ENCODE measurements around the gene ACSM4. TPM values are rescaled to one million over a fixed set of nuclear protein-coding genes. Genes with fewer than 3 reads are reported as not detected.

ACSM4 gene
- total and polyA plus RNA-seq, 7 donors, result not detected

GRCh38 chr12:7292300-7292699 is 11.6 kb upstream of the ACSM4 start:
- no peaks in the 10 kb centered on the region for H3K9me3 ChIP-seq
- H3K27ac ChIP-seq, result no peak overlapping the region
- H3K4me1 ChIP-seq, result no peaks in the 10 kb centered on the region
- ATAC-seq (no peak), DNase-seq (no peak)
- WGBS, 3 donors, result 52 to 76% (median 53%) methylated on average over 2 of the region's 2 CpGs
- no peaks in the 10 kb centered on the region for H3K36me3 ChIP-seq (ENCODE audit: insufficient read depth in 1 of 2, low read depth in 1 of 2)
- H3K27me3 ChIP-seq (ENCODE audit: insufficient read depth in 3 of 3, low read length in 2 of 3), result no peaks in the 10 kb centered on the region
- no peak overlapping the region for H3K4me3 ChIP-seq
- intact Hi-C loops (cut with DNase I), result no loop called here
- no peak for TF ChIP-seq CTCF (IDR thresholded peaks at IDR 0.05)

- 49 to 61% (median 52%) methylated on average over 1 of the region's 1 CpG for WGBS, 3 donors
- intact Hi-C loops (cut with DNase I), result no loop called here
Observed at GRCh38 chr12:7293670-7294069, 10.2 kb upstream of the ACSM4 start.

GRCh38 chr12:7295529-7295928 is 8.3 kb upstream of the ACSM4 start:
- DNase-seq (no peak), ATAC-seq (no peak)
- H3K27ac ChIP-seq, result no peak overlapping the region
- no peaks in the 10 kb centered on the region for H3K36me3 ChIP-seq (ENCODE audit: insufficient read depth in 1 of 2, low read depth in 1 of 2)
- no peaks in the 10 kb centered on the region for H3K4me1 ChIP-seq
- no peaks in the 10 kb centered on the region for H3K9me3 ChIP-seq
- intact Hi-C loops (cut with DNase I), result no loop called here
- no peaks in the 10 kb centered on the region for H3K27me3 ChIP-seq (ENCODE audit: insufficient read depth in 3 of 3, low read length in 2 of 3)
- no peak for TF ChIP-seq CTCF (IDR thresholded peaks at IDR 0.05)
- no peak overlapping the region for H3K4me3 ChIP-seq
- 74 to 90% (median 81%) methylated on average over 1 of the region's 1 CpG for WGBS, 3 donors

More at GRCh38 chr12:7293670-7294069, 10.2 kb upstream of the ACSM4 start:
- ATAC-seq (no peak), DNase-seq (no peak)
- Histone ChIP-seq H3K4me1 (no peaks in the 10 kb centered on the region), H3K27ac (no peak overlapping the region), H3K36me3 (ENCODE audit: insufficient read depth in 1 of 2, low read depth in 1 of 2) (no peaks in the 10 kb centered on the region), H3K9me3 (no peaks in the 10 kb centered on the region), H3K4me3 (no peak overlapping the region), H3K27me3 (ENCODE audit: insufficient read depth in 3 of 3, low read length in 2 of 3) (no peaks in the 10 kb centered on the region)
- TF ChIP-seq CTCF (IDR thresholded peaks at IDR 0.05), result no peak

- Histone ChIP-seq H3K4me3 (no peak overlapping the region), H3K27ac (no peak overlapping the region), H3K27me3 (ENCODE audit: insufficient read depth in 3 of 3, low read length in 2 of 3) (no peaks in the 10 kb centered on the region), H3K4me1 (no peaks in the 10 kb centered on the region), H3K36me3 (ENCODE audit: insufficient read depth in 1 of 2, low read depth in 1 of 2) (no peaks in the 10 kb centered on the region), H3K9me3 (no peaks in the 10 kb centered on the region)
- intact Hi-C loops (cut with DNase I), result no loop called here
- no peak for TF ChIP-seq CTCF (IDR thresholded peaks at IDR 0.05)
- 82 to 88% (median 85%) methylated on average over 2 of the region's 2 CpGs for WGBS, 3 donors
- no peak for DNase-seq
- ATAC-seq, result no peak
Observed at GRCh38 chr12:7297865-7298264, 6.0 kb upstream of the ACSM4 start.

- intact Hi-C loops (cut with DNase I), result no loop called here
- Histone ChIP-seq H3K27ac (no peak overlapping the region), H3K4me3 (no peak overlapping the region), H3K4me1 (no peaks in the 10 kb centered on the region), H3K36me3 (ENCODE audit: insufficient read depth in 1 of 2, low read depth in 1 of 2) (no peaks in the 10 kb centered on the region), H3K27me3 (ENCODE audit: insufficient read depth in 3 of 3, low read length in 2 of 3) (no peaks in the 10 kb centered on the region), H3K9me3 (no peaks in the 10 kb centered on the region)
- ATAC-seq, result no peak
- no peak for TF ChIP-seq CTCF (IDR thresholded peaks at IDR 0.05)
- 75 to 83% (median 77%) methylated on average over 5 of the region's 5 CpGs for WGBS, 3 donors
- DNase-seq, result no peak
Observed at GRCh38 chr12:7302266-7302986, 1.4 kb upstream of the ACSM4 start.

All from psoas muscle (tissue), 8 donors.